Suppressor macrophage treated with lipopolysaccharide for 4 hours (primary cell): ENCODE measurements around the gene RAP1GAP2.
"Not testable (repeated sequence)": the region's sequence is repeated elsewhere in the genome, so short reads cannot be mapped to it uniquely, and the experiment has no call there.

Experiments used
- DNase-seq: peaks from one replicate; pipeline ENCODE4 v3.0.0-alpha.2; 2020

RAP1GAP2 gene

GRCh38 chr17:2796164-2797125 lies at the start of gene RAP1GAP2:
RAP1GAP2 (plus strand) TSS chr17:2796438; CDS start chr17:2796528, 90 bp downstream.
- DNase-seq = peak; percentile 93

- no peak for DNase-seq
These were observed 47.0 kb upstream of the RAP1GAP2 start, which contains the start of gene CCDC92B for GRCh38 chr17:2749058-2749783. CCDC92B (minus strand) TSS chr17:2749652; CDS start chr17:2735145, 14,507 bp downstream.

GRCh38 chr17:2749784-2750181 lies 46.5 kb upstream of the RAP1GAP2 start:
- peak; percentile 88 for DNase-seq

GRCh38 chr17:2750721-2751120 lies 45.5 kb upstream of the RAP1GAP2 start:
- no peak for DNase-seq

- no peak for DNase-seq
These were observed 44.7 kb upstream of the RAP1GAP2 start for GRCh38 chr17:2751491-2751890.

GRCh38 chr17:2755891-2756724 lies 40.1 kb upstream of the RAP1GAP2 start:
- no peak for DNase-seq

- DNase-seq = no peak
These were observed 37.4 kb upstream of the RAP1GAP2 start for GRCh38 chr17:2758870-2759269.

- no peak for DNase-seq
These were observed 26.1 kb upstream of the RAP1GAP2 start for GRCh38 chr17:2770129-2770528.

- DNase-seq = no peak
These were observed 21.0 kb upstream of the RAP1GAP2 start for GRCh38 chr17:2775206-2775605.

- DNase-seq = peak; percentile 15
These were observed 19.5 kb upstream of the RAP1GAP2 start for GRCh38 chr17:2776589-2777241.

- DNase-seq = no peak
These were observed 18.9 kb upstream of the RAP1GAP2 start for GRCh38 chr17:2777242-2777867.

GRCh38 chr17:2778489-2778888 lies 17.7 kb upstream of the RAP1GAP2 start:
- DNase-seq = no peak

- no peak for DNase-seq
These were observed 16.7 kb upstream of the RAP1GAP2 start for GRCh38 chr17:2779545-2779944.

- DNase-seq = no peak
These were observed 16.0 kb upstream of the RAP1GAP2 start for GRCh38 chr17:2780256-2780655.

- DNase-seq = no peak
These were observed 15.2 kb upstream of the RAP1GAP2 start for GRCh38 chr17:2780931-2781454.

GRCh38 chr17:2781598-2781997 lies 14.6 kb upstream of the RAP1GAP2 start:
- not testable (repeated sequence) for DNase-seq

- DNase-seq = peak; percentile 73
These were observed 14.2 kb upstream of the RAP1GAP2 start for GRCh38 chr17:2782055-2782454.

GRCh38 chr17:2783310-2784030 lies 12.8 kb upstream of the RAP1GAP2 start:
- no peak for DNase-seq

- DNase-seq = no peak
These were observed 11.4 kb upstream of the RAP1GAP2 start for GRCh38 chr17:2784864-2785263.

- not testable (repeated sequence) for DNase-seq
These were observed 10.9 kb upstream of the RAP1GAP2 start for GRCh38 chr17:2785376-2785775.
